GM18868 (cell line): ENCODE measurements around the gene CEP112.
"Not testable (repeated sequence)": the region's sequence is repeated elsewhere in the genome, so short reads cannot be mapped to it uniquely, and the experiment has no call there.

Experiments used
- ATAC-seq: cut with Tn5 transposase; IDR thresholded peaks from one replicate; pipeline ENCODE4 v1.9.1; 2021; ENCODE audit warnings: mild to moderate bottlenecking, moderate library complexity; ENCODE audit not compliant: unreplicated experiment

CEP112 gene

GRCh38 chr17:65698381-65699061 lies 493.4 kb downstream of the CEP112 start:
- no peak for ATAC-seq

- no peak for ATAC-seq
Measured at GRCh38 chr17:65697661-65698060, 494.3 kb downstream of the CEP112 start.

- ATAC-seq = no peak
Measured at GRCh38 chr17:65696739-65697394, 495.1 kb downstream of the CEP112 start.

DNA sequence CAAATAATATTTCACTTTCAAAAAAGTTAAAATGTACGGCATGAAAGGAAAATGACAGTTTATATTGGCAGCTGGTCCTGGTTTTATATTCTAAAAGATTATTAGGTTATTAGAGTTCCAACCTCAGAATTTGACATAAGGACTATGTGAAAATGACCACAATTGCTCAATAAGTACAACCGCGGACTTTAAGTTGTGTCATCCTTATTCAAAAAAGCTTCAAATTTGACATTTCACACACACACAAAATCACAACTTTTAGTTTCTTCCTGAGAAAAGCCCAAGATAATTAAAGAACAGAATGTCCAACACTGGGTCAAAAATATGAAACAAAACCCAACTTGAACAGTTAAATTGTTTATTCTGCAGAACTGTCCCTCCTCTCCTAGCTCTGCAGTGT lies 497.3 kb downstream of the CEP112 start:
- ATAC-seq = no peak

- ATAC-seq = no peak
Measured at GRCh38 chr17:65690626-65691310, 501.2 kb downstream of the CEP112 start.

GRCh38 chr17:65688307-65688706 lies 503.6 kb downstream of the CEP112 start:
- no peak for ATAC-seq

GRCh38 chr17:65685110-65685509 lies 506.8 kb downstream of the CEP112 start:
- ATAC-seq = no peak

DNA sequence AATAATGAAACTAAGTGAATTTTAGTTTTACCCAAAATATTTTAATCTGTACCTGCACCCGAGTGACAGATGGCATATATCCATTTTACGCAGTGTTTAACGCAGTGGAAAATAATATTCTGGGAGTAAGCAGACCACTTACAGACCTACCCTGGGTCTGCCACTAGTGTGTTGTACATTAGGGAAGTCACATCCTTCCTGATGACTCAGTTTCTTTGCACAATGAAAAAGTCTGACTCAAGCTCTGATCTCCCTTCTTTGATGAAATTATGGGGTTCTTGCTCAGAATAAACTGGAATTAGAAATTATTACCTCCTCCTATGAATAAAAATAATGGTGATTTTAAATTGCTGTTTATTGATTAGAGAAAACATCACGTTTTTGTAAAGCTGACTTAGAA lies 507.3 kb downstream of the CEP112 start:
- ATAC-seq = no peak

DNA sequence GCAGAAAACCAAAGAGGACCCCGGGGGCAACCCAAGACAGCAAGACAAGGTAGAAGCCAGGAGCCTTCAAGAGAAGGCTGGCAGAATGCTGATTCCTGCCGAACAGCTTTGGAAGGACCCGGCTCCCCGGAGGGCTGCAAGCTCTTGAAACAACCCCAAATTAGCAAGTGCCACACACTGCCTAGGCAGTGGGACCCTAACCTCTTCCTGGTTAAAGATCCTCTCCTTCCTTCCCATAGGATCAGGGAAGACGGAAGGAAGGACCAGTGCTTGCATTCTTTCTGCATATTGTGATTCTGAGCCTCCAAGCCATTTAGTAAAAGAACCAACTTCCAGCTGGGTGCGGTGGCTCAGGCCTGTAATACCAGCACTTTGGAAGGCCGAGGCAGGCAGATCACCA lies 508.5 kb downstream of the CEP112 start:
- ATAC-seq = no peak

DNA sequence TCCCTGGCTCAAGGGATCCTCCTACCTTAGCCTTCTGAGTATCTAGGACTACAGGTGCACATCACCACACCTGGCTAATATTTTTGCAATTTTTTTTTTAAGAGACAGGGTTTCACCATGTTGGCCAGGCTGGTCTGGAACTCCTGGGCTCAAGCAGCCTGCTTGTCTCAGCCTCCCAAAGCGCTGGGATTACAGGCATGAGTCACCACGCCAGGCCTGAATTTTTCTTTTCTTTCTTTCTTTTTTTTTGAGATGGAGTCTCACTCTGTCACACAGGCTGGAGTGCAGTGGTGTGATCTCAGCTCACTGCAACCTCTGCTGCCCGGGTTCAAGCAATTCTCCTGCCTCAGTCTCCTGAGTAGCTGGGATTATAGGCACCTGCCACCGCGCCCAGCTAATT lies 510.2 kb downstream of the CEP112 start:
- ATAC-seq = not testable (repeated sequence)

DNA sequence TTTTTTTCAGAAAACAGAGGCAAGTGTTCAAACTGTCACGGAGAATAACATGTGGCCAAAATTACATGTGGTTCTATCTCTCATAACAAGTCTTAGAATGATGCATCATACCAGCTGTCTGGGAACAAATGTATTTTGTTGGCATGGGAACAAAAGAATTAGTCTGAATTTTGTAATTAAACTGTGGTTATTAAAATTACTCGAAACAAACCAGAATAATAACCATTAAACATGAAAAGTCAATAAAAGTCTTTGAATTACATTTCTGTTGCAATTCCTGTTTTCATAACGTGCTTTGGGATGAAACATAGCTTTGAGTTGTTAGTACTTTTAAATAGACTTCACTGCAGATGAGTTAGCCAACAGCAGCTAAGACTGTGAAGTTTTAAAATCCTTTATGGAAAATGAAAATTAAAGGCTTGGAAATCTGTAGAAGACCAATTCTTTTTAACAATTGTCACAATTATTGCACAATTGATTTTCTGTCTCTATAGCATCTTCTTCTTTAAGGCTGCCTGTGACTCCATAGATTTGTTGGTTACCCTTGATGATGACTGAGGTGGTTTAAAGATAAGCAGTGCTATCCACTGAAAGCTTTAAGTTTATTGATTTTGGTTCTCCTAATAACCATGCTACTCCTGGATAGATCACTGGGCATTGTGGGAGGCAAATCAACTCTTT lies 512.6 kb downstream of the CEP112 start:
- ATAC-seq = no peak

DNA sequence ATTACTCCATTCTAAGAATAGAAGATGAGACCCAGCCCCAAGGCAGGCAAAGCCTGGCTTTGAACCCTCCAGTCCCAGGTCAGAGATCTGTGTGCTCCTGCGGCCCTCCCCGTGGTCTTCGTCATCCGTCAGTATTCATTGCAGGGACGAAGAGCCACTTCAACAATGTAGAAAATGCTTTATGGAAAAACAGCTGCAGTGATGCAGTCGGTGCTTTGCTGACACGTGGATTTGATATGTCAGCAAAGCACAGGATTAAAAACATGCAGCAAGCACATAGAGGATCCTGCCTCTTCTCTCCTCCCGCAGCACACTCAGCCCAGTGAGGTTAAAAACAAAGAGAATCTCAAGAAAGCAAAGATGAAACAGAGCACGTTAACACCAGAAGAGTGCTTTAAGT lies 513.4 kb downstream of the CEP112 start:
- ATAC-seq = no peak

DNA sequence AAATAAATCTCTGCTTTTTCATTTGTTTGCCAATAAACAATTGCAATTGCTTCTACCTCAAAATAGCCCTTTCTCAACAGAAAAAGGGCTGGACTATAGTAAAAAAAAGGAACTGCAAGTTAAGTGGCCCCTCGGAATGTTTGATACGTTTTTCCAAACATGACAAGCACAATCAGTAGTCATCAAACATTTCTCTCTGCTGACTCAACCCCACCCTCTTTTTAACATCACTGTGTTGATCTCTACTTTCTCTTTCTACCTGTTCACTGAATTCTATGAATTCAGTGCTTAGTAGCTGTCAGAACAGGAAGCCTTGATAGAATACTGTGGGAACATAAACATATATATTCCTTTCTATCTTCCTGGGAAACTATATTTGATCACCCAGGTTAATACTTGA lies 514.0 kb downstream of the CEP112 start:
- ATAC-seq = no peak

DNA sequence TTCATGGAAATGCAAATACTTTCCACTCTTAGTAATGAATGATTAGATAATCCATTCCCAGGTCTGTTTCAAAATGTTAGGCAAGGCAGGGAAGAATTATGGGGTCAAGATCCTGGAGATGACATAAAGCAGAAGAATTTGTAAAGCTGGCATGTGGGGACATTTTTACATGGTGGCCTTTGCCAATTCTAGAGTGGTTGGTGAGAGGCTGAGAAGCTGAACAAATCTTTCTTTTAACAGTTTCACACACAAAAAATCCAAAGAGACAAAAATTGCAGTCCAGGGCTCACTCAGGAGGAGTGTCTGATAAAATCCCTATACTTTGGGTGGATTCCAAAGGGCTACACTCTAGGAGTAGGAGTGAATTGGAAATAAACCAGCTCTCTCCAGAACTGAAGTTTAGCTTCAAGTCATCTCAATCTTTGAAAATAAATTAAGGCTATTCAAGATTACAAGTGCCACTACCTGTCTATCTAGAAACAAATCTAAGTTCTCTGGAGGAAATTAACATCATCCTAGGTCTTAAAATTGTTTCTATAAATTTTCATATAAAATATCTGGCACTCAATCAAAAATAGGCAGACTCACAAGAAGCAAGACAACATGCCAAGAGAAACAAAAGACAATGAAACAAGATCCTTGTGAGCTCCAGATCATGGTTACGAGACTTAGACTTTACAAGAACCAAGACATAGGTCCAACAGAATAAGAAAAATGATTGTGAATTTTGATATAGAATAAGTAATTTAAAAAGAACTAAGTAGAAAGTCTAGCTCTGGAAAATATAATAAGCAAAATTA lies 517.5 kb downstream of the CEP112 start:
- ATAC-seq = no peak

DNA sequence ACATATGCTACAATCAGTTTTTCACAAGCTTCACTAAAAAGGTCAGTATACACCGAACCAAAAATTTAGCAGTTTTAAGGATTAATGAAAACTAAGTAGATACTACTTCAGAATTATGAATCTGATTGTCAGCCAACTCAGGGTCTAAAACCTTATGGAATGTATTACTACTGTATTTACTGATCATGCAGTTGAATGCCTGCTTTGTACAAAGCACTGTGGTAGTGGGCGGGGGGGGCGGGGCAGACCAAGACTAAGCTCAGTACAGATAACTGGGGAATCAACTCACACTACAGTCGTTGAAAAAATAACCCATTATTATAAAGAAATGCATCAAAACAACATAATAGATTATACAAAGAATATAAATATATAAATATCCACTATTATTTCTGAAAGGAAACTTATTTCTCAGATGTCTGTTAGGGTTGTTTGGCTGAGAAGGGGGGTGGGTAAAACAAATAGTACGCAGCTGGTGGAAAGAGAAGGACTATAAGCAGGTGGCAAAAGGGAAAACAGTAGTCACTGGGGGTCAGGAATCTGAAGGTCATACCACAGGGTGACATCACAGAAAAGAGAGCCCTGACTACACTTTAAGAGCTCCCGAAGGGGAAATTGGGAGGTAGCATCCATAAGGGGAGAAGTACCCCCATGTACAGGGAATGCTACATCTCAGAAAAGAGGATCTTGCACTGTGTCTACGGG lies 521.1 kb downstream of the CEP112 start:
- ATAC-seq = no peak

GRCh38 chr17:65668211-65668610 lies 523.7 kb downstream of the CEP112 start:
- no peak for ATAC-seq

GRCh38 chr17:65667656-65668055 lies 524.3 kb downstream of the CEP112 start:
- ATAC-seq = no peak

DNA sequence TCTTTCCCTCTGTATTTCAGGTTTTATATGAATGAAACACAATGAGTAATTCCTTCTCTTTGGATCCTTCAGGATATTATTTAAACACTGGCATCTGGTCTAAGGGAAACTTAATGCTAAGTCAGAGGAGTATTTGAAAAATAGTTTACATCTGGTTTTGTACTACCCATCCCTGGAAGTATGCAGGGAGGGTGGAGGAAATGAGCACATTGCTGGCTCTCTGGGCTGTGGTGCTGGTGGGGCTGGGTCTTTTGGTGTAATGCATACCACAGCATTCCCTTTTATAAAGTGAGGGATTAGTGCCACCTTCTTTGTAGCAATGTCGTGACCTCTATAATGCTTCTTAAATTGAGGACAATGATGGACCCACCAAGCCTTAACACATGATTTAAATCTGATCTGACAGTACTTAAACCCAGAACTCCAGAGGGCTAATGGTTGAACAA lies 525.0 kb downstream of the CEP112 start:
- no peak for ATAC-seq

GRCh38 chr17:65665966-65666365 lies 526.0 kb downstream of the CEP112 start:
- no peak for ATAC-seq

DNA sequence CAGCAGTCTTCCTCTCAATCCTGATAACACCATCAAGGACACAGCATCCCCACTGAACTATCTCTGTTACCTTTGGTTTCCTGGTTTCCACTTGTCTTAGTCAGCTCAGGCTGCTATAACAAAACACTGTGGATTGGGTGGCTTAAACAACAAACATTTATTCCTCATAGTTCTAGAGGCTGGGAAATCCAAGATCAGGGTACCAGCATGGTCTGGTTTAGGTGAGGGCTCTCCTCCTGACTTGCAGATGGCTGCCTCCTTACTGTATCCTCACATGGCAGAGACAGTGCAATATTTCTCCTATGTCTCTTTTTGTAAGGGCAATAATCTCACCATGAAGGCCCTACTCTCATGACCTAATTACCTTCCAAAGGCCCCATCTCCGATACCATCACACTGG lies 527.2 kb downstream of the CEP112 start:
- no peak for ATAC-seq
